ENCODE measurements around the gene IFRD1.
A peak's percentile ranks its signal among the peaks of the same experiment; 100 is the strongest.

IFRD1 gene

GRCh38 chr7:112485766-112486165 lies 35.5 kb downstream of the IFRD1 start:
- Histone ChIP-seq H3K4me2 (peak overlapping the region in 1 of 11 experiments; percentile 64; a peak in 2 of 22 replicates), H3K9ac (no peak overlapping the region), H3K4me1 (peaks cover 0 to 42% (median 9%) of the 10 kb centered on the region in 10 experiments; a peak in 13 of 20 replicates), H3K27me3 (no peaks in the 10 kb centered on the region), H3K36me3 (peaks cover 0 to 15% (median under 1%) of the 10 kb centered on the region in 11 experiments; a peak in 10 of 22 replicates), H3K9me3 (replicated peaks in 1 of 11) (no peaks in the 10 kb centered on the region), H3K27ac (no peak overlapping the region), H4K20me1 (peaks cover 0 to 1% (median 0%) of the 10 kb centered on the region in 11 experiments; a peak in 1 of 22 replicates), H3K4me3 (no peak overlapping the region)
- no peak for TF ChIP-seq Cebpa-rat (IDR thresholded peaks at IDR 0.05)

GRCh38 chr7:112487457-112488263 lies 37.4 kb downstream of the IFRD1 start:
- Histone ChIP-seq H3K36me3 (peaks cover 0 to 12% (median 0%) of the 10 kb centered on the region in 11 experiments; a peak in 6 of 22 replicates), H3K9me3 (replicated peaks in 1 of 11) (no peaks in the 10 kb centered on the region), H3K4me2 (no peak overlapping the region), H3K27ac (no peak overlapping the region), H3K9ac (no peak overlapping the region), H3K4me1 (peaks cover 0 to 25% (median 9%) of the 10 kb centered on the region in 10 experiments; a peak in 13 of 20 replicates), H4K20me1 (no peaks in the 10 kb centered on the region), H3K27me3 (no peaks in the 10 kb centered on the region), H3K4me3 (no peak overlapping the region)
- no peak for TF ChIP-seq Cebpa-rat (IDR thresholded peaks at IDR 0.05)

- Histone ChIP-seq H4K20me1 (no peaks in the 10 kb centered on the region), H3K4me3 (no peak overlapping the region), H3K9ac (no peak overlapping the region), H3K4me2 (no peak overlapping the region), H3K4me1 (peaks cover 0 to 25% (median 9%) of the 10 kb centered on the region in 10 experiments; a peak in 13 of 20 replicates), H3K36me3 (peaks cover 0 to 12% (median 0%) of the 10 kb centered on the region in 11 experiments; a peak in 6 of 22 replicates), H3K27me3 (no peaks in the 10 kb centered on the region), H3K9me3 (replicated peaks in 1 of 11) (no peaks in the 10 kb centered on the region), H3K27ac (no peak overlapping the region)
- no peak for TF ChIP-seq Cebpa-rat (IDR thresholded peaks at IDR 0.05)
Measured at GRCh38 chr7:112488264-112488552, 37.9 kb downstream of the IFRD1 start.

GRCh38 chr7:112492186-112492585 lies 41.9 kb downstream of the IFRD1 start:
- Histone ChIP-seq H3K27ac (no peak overlapping the region), H4K20me1 (no peaks in the 10 kb centered on the region), H3K9ac (no peak overlapping the region), H3K27me3 (no peaks in the 10 kb centered on the region), H3K4me3 (no peak overlapping the region), H3K9me3 (replicated peaks in 1 of 11) (no peaks in the 10 kb centered on the region), H3K36me3 (peaks cover 0 to 12% (median 0%) of the 10 kb centered on the region in 11 experiments; a peak in 5 of 22 replicates), H3K4me2 (no peak overlapping the region), H3K4me1 (peaks cover 0 to 11% (median 0%) of the 10 kb centered on the region in 10 experiments; a peak in 3 of 20 replicates)
- TF ChIP-seq Cebpa-rat (IDR thresholded peaks at IDR 0.05) = no peak

- Histone ChIP-seq H3K27me3 (no peaks in the 10 kb centered on the region), H3K36me3 (peaks cover 0 to 5% (median 0%) of the 10 kb centered on the region in 11 experiments; a peak in 3 of 22 replicates), H3K4me1 (peaks cover 0 to 18% (median 2%) of the 10 kb centered on the region in 10 experiments; a peak in 6 of 20 replicates), H3K4me2 (no peak overlapping the region), H3K27ac (no peak overlapping the region), H3K4me3 (no peak overlapping the region), H4K20me1 (no peaks in the 10 kb centered on the region), H3K9me3 (replicated peaks in 1 of 11) (no peaks in the 10 kb centered on the region), H3K9ac (no peak overlapping the region)
- TF ChIP-seq Cebpa-rat (IDR thresholded peaks at IDR 0.05) = no peak
Measured at GRCh38 chr7:112494656-112495055, 44.4 kb downstream of the IFRD1 start.

- Histone ChIP-seq H3K36me3 (no peaks in the 10 kb centered on the region), H4K20me1 (no peaks in the 10 kb centered on the region), H3K27ac (no peak overlapping the region), H3K9me3 (replicated peaks in 1 of 11) (no peaks in the 10 kb centered on the region), H3K4me3 (no peak overlapping the region), H3K9ac (no peak overlapping the region), H3K27me3 (no peaks in the 10 kb centered on the region), H3K4me2 (no peak overlapping the region), H3K4me1 (peaks cover 0 to 18% (median 2%) of the 10 kb centered on the region in 10 experiments; a peak in 6 of 20 replicates)
- TF ChIP-seq Cebpa-rat (IDR thresholded peaks at IDR 0.05) = no peak
Measured at GRCh38 chr7:112495156-112495788, 45.0 kb downstream of the IFRD1 start.

GRCh38 chr7:112495810-112496462 lies 45.7 kb downstream of the IFRD1 start:
- H3K9me3 ChIP-seq (replicated peaks in 1 of 11) = no peaks in the 10 kb centered on the region
- no peaks in the 10 kb centered on the region for H4K20me1 ChIP-seq
- no peaks in the 10 kb centered on the region for H3K27me3 ChIP-seq
- peaks cover 0 to 18% (median 2%) of the 10 kb centered on the region in 10 experiments; a peak in 6 of 20 replicates for H3K4me1 ChIP-seq
- no peaks in the 10 kb centered on the region for H3K36me3 ChIP-seq
- no peak overlapping the region for H3K27ac ChIP-seq
- TF ChIP-seq Cebpa-rat (IDR thresholded peaks at IDR 0.05) = no peak
- H3K4me2 ChIP-seq = no peak overlapping the region
- H3K9ac ChIP-seq = no peak overlapping the region
- H3K4me3 ChIP-seq = no peak overlapping the region

GRCh38 chr7:112497481-112497880 lies 47.2 kb downstream of the IFRD1 start:
- no peaks in the 10 kb centered on the region for H4K20me1 ChIP-seq
- H3K9me3 ChIP-seq (replicated peaks in 1 of 11) = no peaks in the 10 kb centered on the region
- no peaks in the 10 kb centered on the region for H3K36me3 ChIP-seq
- no peak overlapping the region for H3K4me3 ChIP-seq
- H3K27me3 ChIP-seq = no peaks in the 10 kb centered on the region
- TF ChIP-seq Cebpa-rat (IDR thresholded peaks at IDR 0.05) = no peak
- no peak overlapping the region for H3K9ac ChIP-seq
- peaks cover 0 to 19% (median 2%) of the 10 kb centered on the region in 10 experiments; a peak in 6 of 20 replicates for H3K4me1 ChIP-seq
- no peak overlapping the region for H3K27ac ChIP-seq
- peak overlapping the region in 3 of 11 experiments; percentile 10 to 50 (median 35); a peak in 2 of 22 replicates for H3K4me2 ChIP-seq

- Histone ChIP-seq H3K27ac (no peak overlapping the region), H4K20me1 (no peaks in the 10 kb centered on the region), H3K36me3 (no peaks in the 10 kb centered on the region), H3K4me1 (peaks cover 0 to 30% (median 2%) of the 10 kb centered on the region in 10 experiments; a peak in 9 of 20 replicates), H3K9ac (no peak overlapping the region), H3K27me3 (no peaks in the 10 kb centered on the region), H3K9me3 (replicated peaks in 1 of 11) (no peaks in the 10 kb centered on the region), H3K4me2 (no peak overlapping the region), H3K4me3 (no peak overlapping the region)
- TF ChIP-seq Cebpa-rat (IDR thresholded peaks at IDR 0.05) = no peak
Measured at GRCh38 chr7:112500619-112501018, 50.4 kb downstream of the IFRD1 start.

Measured in BLaER1 treated with 17β-estradiol and CSF1 and Interleukin-3, amounts not matched to agents 10 nM and 100 nM (cell line).